Measurements from ENCODE around the gene NDUFB2. TPM values are rescaled to one million over a fixed set of nuclear protein-coding genes. Genes with fewer than 3 reads are reported as not detected.

The NDUFB2 gene
- total RNA-seq, 4 donors from 2014 or later = 112 to 308 (median 163) TPM

- TF ChIP-seq CTCF (IDR thresholded peaks at IDR 0.05; ENCODE audit: low read depth) = no peak
Observed at GRCh38 chr7:140722254-140722653, 25.7 kb downstream of the NDUFB2 start.

- TF ChIP-seq CTCF (IDR thresholded peaks at IDR 0.05; ENCODE audit: low read depth) = no peak
Observed at GRCh38 chr7:140723006-140723405, 26.5 kb downstream of the NDUFB2 start.

GRCh38 chr7:140723574-140723973 lies 27.1 kb downstream of the NDUFB2 start:
- TF ChIP-seq CTCF (IDR thresholded peaks at IDR 0.05; ENCODE audit: low read depth) = no peak

- no peak for TF ChIP-seq CTCF (IDR thresholded peaks at IDR 0.05; ENCODE audit: low read depth)
Observed at GRCh38 chr7:140724706-140725105, 28.2 kb downstream of the NDUFB2 start.

- no peak for TF ChIP-seq CTCF (IDR thresholded peaks at IDR 0.05; ENCODE audit: low read depth)
Observed at GRCh38 chr7:140726281-140726680, 29.8 kb downstream of the NDUFB2 start.

GRCh38 chr7:140732416-140732815 lies 35.9 kb downstream of the NDUFB2 start:
- TF ChIP-seq CTCF (IDR thresholded peaks at IDR 0.05; ENCODE audit: low read depth) = no peak

GRCh38 chr7:140734096-140734495 lies 37.6 kb downstream of the NDUFB2 start:
- TF ChIP-seq CTCF (IDR thresholded peaks at IDR 0.05; ENCODE audit: low read depth) = no peak
